ENCODE results near the gene GLT1D1.

The GLT1D1 gene

GRCh38 chr12:128910629-128911028 lies 57.4 kb downstream of the GLT1D1 start:
- no peak for TF ChIP-seq CTCF (conservative IDR thresholded peaks at IDR 0.05)
- H3K27ac ChIP-seq, result no peak overlapping the region

- TF ChIP-seq CTCF (conservative IDR thresholded peaks at IDR 0.05), result no peak
- H3K27ac ChIP-seq, result no peak overlapping the region
Observed at GRCh38 chr12:128911861-128912260, 58.6 kb downstream of the GLT1D1 start.

GRCh38 chr12:128914908-128915563 lies 61.8 kb downstream of the GLT1D1 start:
- no peak for TF ChIP-seq CTCF (conservative IDR thresholded peaks at IDR 0.05)
- H3K27ac ChIP-seq, result no peak overlapping the region

- no peak overlapping the region for H3K27ac ChIP-seq
- no peak for TF ChIP-seq CTCF (conservative IDR thresholded peaks at IDR 0.05)
Observed at GRCh38 chr12:128916425-128916824, 63.1 kb downstream of the GLT1D1 start.

- TF ChIP-seq CTCF (conservative IDR thresholded peaks at IDR 0.05), result no peak
- no peak overlapping the region for H3K27ac ChIP-seq
Observed at GRCh38 chr12:128918481-128919260, 65.4 kb downstream of the GLT1D1 start.

GRCh38 chr12:128920468-128920867 lies 67.2 kb downstream of the GLT1D1 start:
- no peak for TF ChIP-seq CTCF (conservative IDR thresholded peaks at IDR 0.05)
- H3K27ac ChIP-seq, result no peak overlapping the region

- no peak overlapping the region for H3K27ac ChIP-seq
- no peak for TF ChIP-seq CTCF (conservative IDR thresholded peaks at IDR 0.05)
Observed at GRCh38 chr12:128928361-128928760, 75.1 kb downstream of the GLT1D1 start.

Measured in VCaP (cell line).